ENCODE data around the gene PAIP2B.
"Not testable (repeated sequence)": the region's sequence is repeated elsewhere in the genome, so short reads cannot be mapped to it uniquely, and the experiment has no call there.

The PAIP2B gene

GRCh38 chr2:71216501-71216900 lies 10.4 kb downstream of the PAIP2B start:
- no peak for DNase-seq (ENCODE audit: low read depth)

GRCh38 chr2:71215447-71215846 lies 11.5 kb downstream of the PAIP2B start:
- DNase-seq (ENCODE audit: low read depth) = no peak

- DNase-seq (ENCODE audit: low read depth) = no peak
Measured at GRCh38 chr2:71212336-71212735, 14.6 kb downstream of the PAIP2B start.

GRCh38 chr2:71210292-71210691 lies 16.6 kb downstream of the PAIP2B start:
- no peak for DNase-seq (ENCODE audit: low read depth)

- DNase-seq (ENCODE audit: low read depth) = no peak
Measured at GRCh38 chr2:71208756-71209155, 18.1 kb downstream of the PAIP2B start.

GRCh38 chr2:71207601-71208000 lies 19.3 kb downstream of the PAIP2B start:
- DNase-seq (ENCODE audit: low read depth) = no peak

GRCh38 chr2:71206271-71206670 lies 20.6 kb downstream of the PAIP2B start:
- DNase-seq (ENCODE audit: low read depth) = no peak

- no peak for DNase-seq (ENCODE audit: low read depth)
Measured at GRCh38 chr2:71191570-71191943, 35.3 kb downstream of the PAIP2B start.

- DNase-seq (ENCODE audit: low read depth) = no peak
Measured at GRCh38 chr2:71190656-71191569, 36.0 kb downstream of the PAIP2B start.

- no peak for DNase-seq (ENCODE audit: low read depth)
Measured at GRCh38 chr2:71187589-71187988, 39.3 kb downstream of the PAIP2B start.

- no peak for DNase-seq (ENCODE audit: low read depth)
Measured at GRCh38 chr2:71186973-71187372, 39.9 kb downstream of the PAIP2B start.

- DNase-seq (ENCODE audit: low read depth) = not testable (repeated sequence)
Measured at GRCh38 chr2:71183306-71184115, 43.4 kb downstream of the PAIP2B start.

GRCh38 chr2:71181316-71181715 lies 45.6 kb downstream of the PAIP2B start:
- no peak for DNase-seq (ENCODE audit: low read depth)

GRCh38 chr2:71178836-71179235 lies 48.1 kb downstream of the PAIP2B start:
- DNase-seq (ENCODE audit: low read depth) = not testable (repeated sequence)

- no peak for DNase-seq (ENCODE audit: low read depth)
Measured at GRCh38 chr2:71174207-71174606, 52.7 kb downstream of the PAIP2B start.

GRCh38 chr2:71173096-71173495 lies 53.8 kb downstream of the PAIP2B start:
- no peak for DNase-seq (ENCODE audit: low read depth)

GRCh38 chr2:71166812-71167211 lies 60.1 kb downstream of the PAIP2B start:
- no peak for DNase-seq (ENCODE audit: low read depth)

- peak; percentile 45 for DNase-seq (ENCODE audit: low read depth)
Measured at GRCh38 chr2:71157124-71157793, 69.6 kb downstream of the PAIP2B start.

- DNase-seq (ENCODE audit: low read depth) = no peak
Measured at GRCh38 chr2:71156573-71156972, 70.3 kb downstream of the PAIP2B start.

- DNase-seq (ENCODE audit: low read depth) = no peak
Measured at GRCh38 chr2:71155846-71156245, 71.1 kb downstream of the PAIP2B start.

GRCh38 chr2:71154798-71155197 lies 72.1 kb downstream of the PAIP2B start:
- DNase-seq (ENCODE audit: low read depth) = no peak

- DNase-seq (ENCODE audit: low read depth) = no peak
Measured at GRCh38 chr2:71154279-71154678, 72.6 kb downstream of the PAIP2B start.

Data from stimulated activated CD8-positive, alpha-beta memory T cell treated with anti-CD3 and anti-CD28 coated beads, Interleukin-15, amount 100 ng/mL, for 1 hour (primary cell).